Gastrocnemius medialis (tissue), 4 donors: ENCODE data around the gene FCGBP.

Experiments used
- CTCF ChIP-seq, 5 experiments: fragments of 450-650 bp in 3 of 5; fragments of 200-600 bp in 2 of 5; sonication (generic) in 2 of 5; IDR thresholded peaks in 4 of 5; conservative IDR thresholded peaks in 1 of 5; 1 replicate in 4 of 5; 2 replicates in 1 of 5; pipeline ENCODE4 v1.5.1; 2016 to 2019; ENCODE audit warnings: antibody characterized with exemption in 5 of 5, mild to moderate bottlenecking in 3 of 5, moderate library complexity in 3 of 5
- POLR2A ChIP-seq, 2 donors: fragments of 450-650 bp; IDR thresholded peaks; one replicate each; pipeline ENCODE4 v1.6.1; 2017; ENCODE audit warnings: antibody characterized with exemption in 2 of 2, mild to moderate bottlenecking in 2 of 2, moderate library complexity in 2 of 2

- no peak for TF ChIP-seq CTCF (IDR thresholded peaks at IDR 0.05 in 4 of 5, conservative IDR thresholded peaks at IDR 0.05 in 1 of 5)
- no peak for TF ChIP-seq POLR2A (IDR thresholded peaks at IDR 0.05)
Measured at GRCh38 chr19:39970425-39970674, 35.9 kb upstream of the FCGBP start.
